Endothelial cell of umbilical vein (primary cell): Measurements from ENCODE around the gene POU6F2. TPM values are rescaled to one million over a fixed set of nuclear protein-coding genes. Genes with fewer than 3 reads are reported as not detected.

ENCODE experiments used
- BruUV-seq: library from RNA; stranded (reverse); fragments of 400-500 nt; replicated peaks from 2 replicates; lab custom pipeline; 2021; lab: Mats Ljungman, UMichigan
- CTCF ChIA-PET: fragments of 300-600, 350-600 bp; sonication (Branson Sonifier 250); formaldehyde crosslinking; loops from one replicate; lab custom pipeline; 2021; ENCODE audit warnings: antibody characterized with exemption, inconsistent platforms; lab: Charles Lee
- POLR2A ChIA-PET: fragments of 300-600, 350-600 bp; sonication (Branson Sonifier 250); formaldehyde crosslinking; loops from one replicate; lab custom pipeline; 2021; ENCODE audit warnings: antibody characterized with exemption, inconsistent platforms; lab: Charles Lee
- DNase-seq: peaks from one replicate; pipeline ENCODE4 v3.0.0-alpha.2; 2011; ENCODE audit warnings: low read depth, low spot score
- FAIRE-seq: peaks from 2 replicates; lab custom pipeline; 2011; peaks lifted over from hg19 to GRCh38; lab: Jason Lieb, UNC
- H2AFZ ChIP-seq: 2 replicates; pipeline ENCODE4 v1.6.0; 2012; ENCODE audit warnings: low read depth, low read length, control low read depth, inconsistent platforms
- H3K27ac ChIP-seq: 2 replicates; pipeline ENCODE4 v1.5.1; 2011; ENCODE audit warnings: low read depth, mild to moderate bottlenecking, control low read depth, low read length, moderate library complexity; ENCODE audit not compliant: insufficient read depth
- H3K27me3 ChIP-seq, 2 experiments: 2 replicates each; pipeline versions ENCODE4 v1.6.0 to v1.6.1; 2011; ENCODE audit warnings: low read length in 2 of 2, mixed read lengths in 1 of 2; ENCODE audit not compliant: control insufficient read depth in 2 of 2, insufficient read depth in 2 of 2
- H3K36me3 ChIP-seq, 2 experiments: 2 replicates in 1 of 2; 3 replicates in 1 of 2; pipeline ENCODE4 v1.5.1; 2011; ENCODE audit warnings: low read length in 2 of 2, mild to moderate bottlenecking in 1 of 2, moderate library complexity in 1 of 2; ENCODE audit not compliant: control insufficient read depth in 2 of 2, insufficient read depth in 2 of 2; ENCODE audit errors: extremely low read depth in 1 of 2
- H3K4me1 ChIP-seq: 3 replicates; pipeline ENCODE4 v1.5.1; 2011; ENCODE audit warnings: mild to moderate bottlenecking, low read length; ENCODE audit not compliant: control insufficient read depth, insufficient read depth; ENCODE audit errors: extremely low read depth
- H3K4me2 ChIP-seq: 2 replicates; pipeline ENCODE4 v1.6.1; 2011; ENCODE audit warnings: low read length, control low read depth, mixed read lengths; ENCODE audit not compliant: insufficient read depth
- H3K4me3 ChIP-seq, 3 experiments: fragments of 200-600 bp in 1 of 3; sonication (generic), shearing (Covaris generic) in 1 of 3; replicated peaks in 1 of 3; 2 replicates each; pipeline ENCODE4 v1.5.1; 2011 to 2016; ENCODE audit warnings: control low read depth in 3 of 3, low read length in 3 of 3, mild to moderate bottlenecking in 2 of 3, inconsistent platforms in 1 of 3, low read depth in 1 of 3, moderate library complexity in 1 of 3; ENCODE audit not compliant: insufficient read depth in 1 of 3
- H3K79me2 ChIP-seq: 2 replicates; pipeline ENCODE4 v1.6.0; 2012; ENCODE audit warnings: low read length, inconsistent platforms; ENCODE audit not compliant: control insufficient read depth, insufficient read depth
- H3K9ac ChIP-seq: replicated peaks from 2 replicates; pipeline ENCODE3; 2011; ENCODE audit warnings: low read length, control low read depth; ENCODE audit not compliant: insufficient read depth; ENCODE audit errors: extremely low read depth
- H3K9me1 ChIP-seq: replicated peaks from 3 replicates; pipeline ENCODE4 v1.6.0; 2011; ENCODE audit warnings: mild to moderate bottlenecking, low read length; ENCODE audit not compliant: control insufficient read depth, insufficient read depth; ENCODE audit errors: extremely low read depth
- H3K9me3 ChIP-seq: replicated peaks from 2 replicates; pipeline ENCODE4 v1.5.1; 2012; ENCODE audit warnings: low read length, inconsistent platforms; ENCODE audit not compliant: control insufficient read depth, insufficient read depth
- H4K20me1 ChIP-seq: replicated peaks from 2 replicates; pipeline ENCODE3; 2011; ENCODE audit warnings: mild to moderate bottlenecking, low read length; ENCODE audit not compliant: control insufficient read depth, insufficient read depth; ENCODE audit errors: extremely low read depth
- CTCF ChIP-seq, 2 donors: IDR thresholded peaks; 1 replicate in 1 of 2; 2 replicates in 1 of 2; pipeline ENCODE4 v1.5.1; 2011; ENCODE audit warnings: low read length in 2 of 2, mild to moderate bottlenecking in 2 of 2, moderate library complexity in 2 of 2, control low read depth in 1 of 2, inconsistent platforms in 1 of 2, low read depth in 1 of 2; ENCODE audit not compliant: insufficient read depth in 1 of 2; ENCODE audit errors: extremely low read depth in 1 of 2
- EZH2 ChIP-seq: IDR thresholded peaks from 2 replicates; pipeline ENCODE4 v1.6.1; 2012; ENCODE audit warnings: borderline replicate concordance, low read depth, mild to moderate bottlenecking, moderate library complexity, low read length, inconsistent platforms; ENCODE audit not compliant: severe bottlenecking
- FOS ChIP-seq: IDR thresholded peaks from 2 replicates; pipeline ENCODE4 v1.6.1; 2011; ENCODE audit warnings: mild to moderate bottlenecking, low read length, moderate library complexity, borderline replicate concordance; ENCODE audit not compliant: insufficient read depth
- GATA2 ChIP-seq: IDR thresholded peaks from 2 replicates; pipeline ENCODE4 v1.7.0; 2011; ENCODE audit warnings: low read depth, mild to moderate bottlenecking, moderate library complexity, mixed read lengths, low read length; ENCODE audit not compliant: insufficient read length, insufficient read depth
- JUN ChIP-seq: IDR thresholded peaks from 2 replicates; pipeline ENCODE4 v1.6.1; 2011; ENCODE audit warnings: borderline replicate concordance, low read depth; ENCODE audit not compliant: insufficient read length, insufficient read depth
- MAX ChIP-seq: IDR thresholded peaks from 2 replicates; pipeline ENCODE4 v1.6.1; 2011; ENCODE audit not compliant: insufficient read depth, insufficient read length
- MYC ChIP-seq: IDR thresholded peaks from one replicate; pipeline ENCODE4 v1.6.1; 2011; ENCODE audit warnings: mild to moderate bottlenecking, low read depth, low read length
- POLR2A ChIP-seq: IDR thresholded peaks from 2 replicates; pipeline ENCODE4 v1.6.1; 2012; ENCODE audit warnings: low read depth, mild to moderate bottlenecking, control low read depth, low read length
- POLR2AphosphoS5 ChIP-seq: IDR thresholded peaks from 2 replicates; pipeline ENCODE4 v1.6.1; 2012; ENCODE audit warnings: low read depth, mild to moderate bottlenecking, control low read depth, low read length, moderate library complexity; ENCODE audit not compliant: insufficient read depth
- dilution Hi-C: fragments of 300-500 bp; cut with MboI; formaldehyde crosslinking; loops from one replicate; pipeline ENCODE4 v1.15.0; 2019; ENCODE audit warnings: low sequenced_read_pairs; ENCODE audit not compliant: extremely low pct_ligation_motif_present
- intact Hi-C: fragments of 100-400 bp; cut with micrococcal nuclease; formaldehyde crosslinking; loops from one replicate; pipeline ENCODE4 v1.10.0; 2022
- polyA plus RNA-seq, 4 experiments: library from polyadenylated mRNA; depleted of rRNA in 3 of 4; stranded (reverse) in 3 of 4; unstranded in 1 of 4; fragments of >200 nt; gene quantifications; 2 replicates each; pipeline versions ENCODE4 v1.2.1 to v1.2.3, GENCODE V29; 2011 to 2012; ENCODE audit warnings: missing spikeins in 1 of 4
- total RNA-seq: library from RNA; stranded (reverse); gene quantifications from 2 replicates; pipeline ENCODE4 v1.2.3, GENCODE V29; 2021

POU6F2 gene
- total and polyA plus RNA-seq, 2 donors (not counting 3 experiments of a cell fraction or from before 2014, with no cell fraction given): 0.29 TPM; not detected in 1

- Histone ChIP-seq H3K9me3 (no peaks in the 10 kb centered on the region), H3K9ac (no peak overlapping the region), H3K4me2 (no peak overlapping the region), H3K27ac (no peak overlapping the region), H3K36me3 (no peaks in the 10 kb centered on the region), H3K9me1 (no peaks in the 10 kb centered on the region), H4K20me1 (no peaks in the 10 kb centered on the region), H3K4me1 (no peaks in the 10 kb centered on the region), H2AFZ (no peak overlapping the region), H3K79me2 (no peaks in the 10 kb centered on the region), H3K27me3 (peaks cover 6 to 11% of the 10 kb centered on the region in 2 experiments), H3K4me3 (no peak overlapping the region)
- BruUV-seq: no TSS peak
- CTCF ChIA-PET: interaction anchor here (0.7 to 1.5 kb wide), 2 partner anchors 10 to 11 kb away, joined by 3 to 4 read pairs; no protein-coding TSS in a partner anchor
- POLR2A ChIA-PET: no interaction called here
- dilution Hi-C loops: no loop called here
- FAIRE-seq: no peak
- TF ChIP-seq MYC (no peak), MAX (no peak), EZH2 (no peak)
- no peak for DNase-seq
- intact Hi-C loops: no loop called here
Observed at GRCh38 chr7:39407137-39407536, 429.4 kb downstream of the POU6F2 start.

- intact Hi-C loops: no loop called here
- dilution Hi-C loops: no loop called here
- POLR2A ChIA-PET: no interaction called here
Observed at GRCh38 chr7:39407723-39408122, 430.0 kb downstream of the POU6F2 start.

More at GRCh38 chr7:39407723-39408122, 430.0 kb downstream of the POU6F2 start:
- no peaks in the 10 kb centered on the region for H3K9me1 ChIP-seq
- H3K79me2 ChIP-seq: no peaks in the 10 kb centered on the region
- no TSS peak for BruUV-seq
- H3K4me3 ChIP-seq: no peak overlapping the region
- CTCF ChIA-PET: interaction anchor here (0.7 to 1.5 kb wide), 2 partner anchors 9 to 12 kb away, joined by 3 to 4 read pairs; no protein-coding TSS in a partner anchor
- FAIRE-seq: no peak
- TF ChIP-seq EZH2 (no peak), GATA2 (no peak), POLR2A (no peak), JUN (no peak), MYC (no peak), MAX (no peak), CTCF (IDR thresholded peaks at IDR 0.05; ENCODE audit: extremely low read depth in 1 of 2, insufficient read depth in 1 of 2, low read depth in 1 of 2, low read length in 2 of 2) (no peak), POLR2AphosphoS5 (no peak), FOS (no peak)
- DNase-seq: no peak
- H3K27ac ChIP-seq: no peak overlapping the region
- H4K20me1 ChIP-seq: no peaks in the 10 kb centered on the region
- no peaks in the 10 kb centered on the region for H3K36me3 ChIP-seq
- no peak overlapping the region for H3K4me2 ChIP-seq
- no peaks in the 10 kb centered on the region for H3K9me3 ChIP-seq
- no peaks in the 10 kb centered on the region for H3K4me1 ChIP-seq
- H3K27me3 ChIP-seq: peaks cover 6 to 11% of the 10 kb centered on the region in 2 experiments
- H3K9ac ChIP-seq: no peak overlapping the region
- no peak overlapping the region for H2AFZ ChIP-seq
